GM19397 (cell line): ENCODE results near the gene SMIM38.

Source experiments
- ATAC-seq: cut with Tn5 transposase; IDR thresholded peaks from one replicate; pipeline ENCODE4 v1.9.1; 2021; ENCODE audit warnings: mild to moderate bottlenecking, moderate library complexity; ENCODE audit not compliant: unreplicated experiment

The SMIM38 gene

GRCh38 chr11:69155302-69156234, at the start of gene SMIM38:
SMIM38 (plus strand) TSS chr11:69155935; CDS start chr11:69157847, 1,912 bp downstream.
- no peak for ATAC-seq

GRCh38 chr11:69106031-69106811, 49.5 kb upstream of the SMIM38 start:
- no peak for ATAC-seq

GRCh38 chr11:69107413-69107812, 48.3 kb upstream of the SMIM38 start:
- no peak for ATAC-seq

GRCh38 chr11:69108030-69108429, 47.7 kb upstream of the SMIM38 start:
- ATAC-seq = no peak

GRCh38 chr11:69108559-69108958, 47.2 kb upstream of the SMIM38 start:
- ATAC-seq = no peak

- ATAC-seq = no peak
These were observed 46.6 kb upstream of the SMIM38 start for GRCh38 chr11:69109101-69109500.

- ATAC-seq = no peak
These were observed 45.3 kb upstream of the SMIM38 start for GRCh38 chr11:69110451-69110850.

- ATAC-seq = no peak
These were observed 43.9 kb upstream of the SMIM38 start for GRCh38 chr11:69111624-69112542.

- ATAC-seq = no peak
These were observed 42.5 kb upstream of the SMIM38 start for GRCh38 chr11:69113226-69113625.

- no peak for ATAC-seq
These were observed 41.9 kb upstream of the SMIM38 start for GRCh38 chr11:69113646-69114340.

GRCh38 chr11:69114362-69114761, 41.4 kb upstream of the SMIM38 start:
- ATAC-seq = no peak

GRCh38 chr11:69114811-69115523, 40.8 kb upstream of the SMIM38 start:
- no peak for ATAC-seq

GRCh38 chr11:69115586-69116560, 39.9 kb upstream of the SMIM38 start:
- ATAC-seq = no peak

GRCh38 chr11:69116671-69117070, 39.1 kb upstream of the SMIM38 start:
- ATAC-seq = no peak

GRCh38 chr11:69119190-69119589, 36.5 kb upstream of the SMIM38 start:
- ATAC-seq = no peak

- ATAC-seq = no peak
These were observed 35.4 kb upstream of the SMIM38 start for GRCh38 chr11:69120096-69120875.

GRCh38 chr11:69121021-69121420, 34.7 kb upstream of the SMIM38 start:
- no peak for ATAC-seq
